ENCODE data around the gene FRAS1. TPM values are rescaled to one million over a fixed set of nuclear protein-coding genes. Genes with fewer than 3 reads are reported as not detected.

FRAS1 gene
- polyA plus RNA-seq, 2 of the 4 experiments (the other 2 are of a cell fraction) = 2.3 to 5.8 TPM

- no peak for TF ChIP-seq CHD2 (IDR thresholded peaks at IDR 0.05; ENCODE audit: low read length, partially characterized antibody)
- no peak for TF ChIP-seq KDM1A (IDR thresholded peaks at IDR 0.05; ENCODE audit: low read depth)
- TF ChIP-seq ZSCAN20 (CRISPR knock-in tag; IDR thresholded peaks at IDR 0.05) = no peak
- TF ChIP-seq ZNF302 (CRISPR knock-in tag; IDR thresholded peaks at IDR 0.05) = no peak
- TF ChIP-seq, protein P1, sequence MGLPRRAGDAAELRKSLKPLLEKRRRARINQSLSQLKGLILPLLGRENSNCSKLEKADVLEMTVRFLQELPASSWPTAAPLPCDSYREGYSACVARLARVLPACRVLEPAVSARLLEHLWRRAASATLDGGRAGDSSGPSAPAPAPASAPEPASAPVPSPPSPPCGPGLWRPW (IDR thresholded peaks at IDR 0.05) = no peak
- no peak for TF ChIP-seq REST (IDR thresholded peaks at IDR 0.05)
- no peak for TF ChIP-seq SREBF2 (IDR thresholded peaks at IDR 0.05)
- TF ChIP-seq RAD21 (conservative IDR thresholded peaks at IDR 0.05 in 1 of 2, IDR thresholded peaks at IDR 0.05 in 1 of 2) = no peak
- no peak for TF ChIP-seq ESRRA (IDR thresholded peaks at IDR 0.05; ENCODE audit: borderline replicate concordance, low read length)
- TF ChIP-seq CHD4 (IDR thresholded peaks at IDR 0.05; ENCODE audit: borderline replicate concordance) = no peak
Measured at GRCh38 chr4:78570117-78570516, 513.0 kb downstream of the FRAS1 start (continued).

DNA sequence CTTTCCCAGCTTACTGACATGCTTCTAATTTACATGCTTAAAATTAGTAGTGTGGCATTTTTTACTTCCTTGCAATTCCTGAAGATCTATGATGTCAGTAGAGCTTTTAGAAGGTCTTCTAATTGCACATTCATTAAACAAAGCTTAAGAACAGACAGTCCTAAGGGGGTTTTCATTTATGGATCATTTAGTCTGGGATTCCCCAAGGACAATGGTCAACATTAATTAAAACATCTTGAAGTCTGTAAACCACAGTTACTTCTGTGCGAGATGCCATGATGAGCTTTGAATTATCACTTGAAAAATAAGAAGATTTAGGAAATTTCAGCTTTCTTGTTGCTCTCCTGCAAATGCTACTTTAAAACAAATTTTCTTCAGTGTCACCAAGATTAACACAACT is 514.7 kb downstream of the FRAS1 start:
- no peak overlapping the region for H3K4me3 ChIP-seq
- no peak for TF ChIP-seq EHMT2 (IDR thresholded peaks at IDR 0.05; ENCODE audit: low read depth)
- TF ChIP-seq, protein P2, sequence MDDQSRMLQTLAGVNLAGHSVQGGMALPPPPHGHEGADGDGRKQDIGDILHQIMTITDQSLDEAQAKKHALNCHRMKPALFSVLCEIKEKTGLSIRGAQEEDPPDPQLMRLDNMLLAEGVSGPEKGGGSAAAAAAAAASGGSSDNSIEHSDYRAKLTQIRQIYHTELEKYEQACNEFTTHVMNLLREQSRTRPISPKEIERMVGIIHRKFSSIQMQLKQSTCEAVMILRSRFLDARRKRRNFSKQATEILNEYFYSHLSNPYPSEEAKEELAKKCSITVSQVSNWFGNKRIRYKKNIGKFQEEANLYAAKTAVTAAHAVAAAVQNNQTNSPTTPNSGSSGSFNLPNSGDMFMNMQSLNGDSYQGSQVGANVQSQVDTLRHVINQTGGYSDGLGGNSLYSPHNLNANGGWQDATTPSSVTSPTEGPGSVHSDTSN (IDR thresholded peaks at IDR 0.05) = no peak
- no peak for TF ChIP-seq CHD2 (IDR thresholded peaks at IDR 0.05; ENCODE audit: low read length, partially characterized antibody)
- no peak for TF ChIP-seq TFCP2L1 (CRISPR knock-in tag; IDR thresholded peaks at IDR 0.05)
- no peak for TF ChIP-seq JUN (IDR thresholded peaks at IDR 0.05)
- no peak for TF ChIP-seq RARB (CRISPR knock-in tag; IDR thresholded peaks at IDR 0.05)
- no peak for TF ChIP-seq MAZ (IDR thresholded peaks at IDR 0.05; ENCODE audit: borderline replicate concordance, low read depth, low read length)
- no peak for TF ChIP-seq REST (IDR thresholded peaks at IDR 0.05)
- TF ChIP-seq CHD4 (IDR thresholded peaks at IDR 0.05; ENCODE audit: borderline replicate concordance) = no peak
- TF ChIP-seq RFX5 (IDR thresholded peaks at IDR 0.05) = no peak
- TF ChIP-seq BCL3 (IDR thresholded peaks at IDR 0.05) = no peak
- no peak for TF ChIP-seq NFE2L2 (conservative IDR thresholded peaks at IDR 0.05; ENCODE audit: low read length)
- ATAC-seq (no peak), DNase-seq (ENCODE audit: low read depth in 1 of 2, low spot score in 1 of 2) (no peak), FAIRE-seq (no peak)
- H3K27ac ChIP-seq = peak overlapping the region in 1 of 2 experiments; percentile 48; a peak in 1 of 6 replicates
- CTCF ChIA-PET = no interaction called here
- POLR2A ChIA-PET = no interaction called here
- peaks cover 40% of the 10 kb centered on the region for H3K4me1 ChIP-seq
- no peaks in the 10 kb centered on the region; the same call in 2 of the 3 replicates for H3K9me3 ChIP-seq
- WGBS (ENCODE audit: missing lambda C conversion rate) = 97% methylated on average over 1 of the region's 1 CpG
- no peak overlapping the region for H3K4me2 ChIP-seq
